HK-2 (cell line): Measurements from ENCODE around the gene GALNT10.
"Not testable (repeated sequence)": the region's sequence is repeated elsewhere in the genome, so short reads cannot be mapped to it uniquely, and the experiment has no call there.

ENCODE experiments used
- DNase-seq: peaks from one replicate; pipeline ENCODE4 v3.0.0-alpha.2; 2018; ENCODE audit not compliant: unreplicated experiment

GALNT10 gene, protein sequence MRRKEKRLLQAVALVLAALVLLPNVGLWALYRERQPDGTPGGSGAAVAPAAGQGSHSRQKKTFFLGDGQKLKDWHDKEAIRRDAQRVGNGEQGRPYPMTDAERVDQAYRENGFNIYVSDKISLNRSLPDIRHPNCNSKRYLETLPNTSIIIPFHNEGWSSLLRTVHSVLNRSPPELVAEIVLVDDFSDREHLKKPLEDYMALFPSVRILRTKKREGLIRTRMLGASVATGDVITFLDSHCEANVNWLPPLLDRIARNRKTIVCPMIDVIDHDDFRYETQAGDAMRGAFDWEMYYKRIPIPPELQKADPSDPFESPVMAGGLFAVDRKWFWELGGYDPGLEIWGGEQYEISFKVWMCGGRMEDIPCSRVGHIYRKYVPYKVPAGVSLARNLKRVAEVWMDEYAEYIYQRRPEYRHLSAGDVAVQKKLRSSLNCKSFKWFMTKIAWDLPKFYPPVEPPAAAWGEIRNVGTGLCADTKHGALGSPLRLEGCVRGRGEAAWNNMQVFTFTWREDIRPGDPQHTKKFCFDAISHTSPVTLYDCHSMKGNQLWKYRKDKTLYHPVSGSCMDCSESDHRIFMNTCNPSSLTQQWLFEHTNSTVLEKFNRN

GRCh38 chr5:154190595-154191304 lies at the start of gene GALNT10:
Gene GALNT10 (plus strand): TSS chr5:154190733. CDS start chr5:154190867, 134 bp downstream.
- DNase-seq, result peak; percentile 54

- no peak for DNase-seq
Observed at GRCh38 chr5:154141745-154142221, 48.8 kb upstream of the GALNT10 start.

GRCh38 chr5:154143211-154143641 lies 47.3 kb upstream of the GALNT10 start:
- no peak for DNase-seq

- no peak for DNase-seq
Observed at GRCh38 chr5:154145268-154145667, 45.3 kb upstream of the GALNT10 start.

- DNase-seq, result no peak
Observed at GRCh38 chr5:154146409-154146808, 44.1 kb upstream of the GALNT10 start.

DNA sequence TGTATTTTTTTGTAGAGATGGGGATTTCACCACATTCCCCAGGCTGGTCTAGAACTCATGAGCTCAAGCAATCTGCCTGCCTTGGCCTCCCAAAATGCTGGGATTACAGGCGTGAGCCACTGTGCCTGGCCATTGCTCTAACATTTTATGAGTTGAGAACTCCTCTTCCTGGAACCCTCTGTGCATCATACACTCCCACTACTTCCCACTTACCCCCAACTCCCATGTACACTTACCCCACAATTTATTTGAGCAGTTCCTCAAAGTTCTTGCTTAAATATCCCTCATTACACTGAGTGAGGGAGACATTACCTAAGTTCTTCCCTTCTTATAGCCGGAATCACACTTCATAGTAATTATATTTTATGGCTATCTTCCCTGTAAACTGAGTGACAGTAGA lies 42.9 kb upstream of the GALNT10 start:
- no peak for DNase-seq

- not testable (repeated sequence) for DNase-seq
Observed at GRCh38 chr5:154150471-154150870, 40.1 kb upstream of the GALNT10 start.

DNA sequence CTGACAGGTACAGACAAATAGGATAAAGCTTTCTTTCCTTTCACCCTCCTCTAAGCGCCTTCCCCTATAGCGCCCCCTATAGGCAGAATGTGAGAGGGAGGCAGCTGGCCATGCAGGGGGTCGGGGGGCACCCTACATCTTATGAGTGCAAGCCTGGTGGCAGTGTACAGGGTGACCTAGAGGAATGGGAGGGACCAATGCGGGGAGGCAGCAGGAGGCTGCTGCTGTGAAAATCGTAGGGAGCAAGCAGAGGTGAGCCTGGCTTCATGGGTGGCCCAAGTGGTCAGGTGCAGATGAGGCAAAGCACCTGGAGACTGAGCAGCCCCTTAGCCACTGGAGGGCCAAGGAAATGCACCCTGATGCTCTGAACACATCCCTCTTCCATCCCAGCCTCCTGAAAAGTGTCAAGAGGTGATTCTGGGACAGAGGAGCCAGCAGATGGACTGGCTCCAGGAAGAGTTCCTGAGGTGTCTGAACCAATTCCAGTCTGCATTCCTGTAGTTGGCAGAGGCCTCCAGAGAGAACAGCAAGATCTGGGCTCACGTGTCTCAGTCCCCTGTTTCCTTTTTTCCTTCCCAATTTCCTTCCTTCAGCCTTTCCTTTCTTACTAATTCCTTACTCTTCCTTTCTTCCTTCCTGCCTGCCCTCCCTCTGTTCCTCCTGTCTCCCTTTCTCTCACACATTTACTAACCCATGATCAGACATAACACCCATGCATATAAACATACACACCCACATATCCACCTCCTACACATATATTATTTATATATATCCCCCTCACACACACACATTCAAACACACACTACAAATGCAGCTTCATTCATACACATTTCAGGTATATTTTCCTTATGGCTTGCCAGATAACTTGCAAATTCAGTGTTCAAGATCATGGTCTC lies 32.8 kb upstream of the GALNT10 start:
- no peak for DNase-seq

GRCh38 chr5:154158379-154158737 lies 32.2 kb upstream of the GALNT10 start:
- DNase-seq, result no peak

DNA sequence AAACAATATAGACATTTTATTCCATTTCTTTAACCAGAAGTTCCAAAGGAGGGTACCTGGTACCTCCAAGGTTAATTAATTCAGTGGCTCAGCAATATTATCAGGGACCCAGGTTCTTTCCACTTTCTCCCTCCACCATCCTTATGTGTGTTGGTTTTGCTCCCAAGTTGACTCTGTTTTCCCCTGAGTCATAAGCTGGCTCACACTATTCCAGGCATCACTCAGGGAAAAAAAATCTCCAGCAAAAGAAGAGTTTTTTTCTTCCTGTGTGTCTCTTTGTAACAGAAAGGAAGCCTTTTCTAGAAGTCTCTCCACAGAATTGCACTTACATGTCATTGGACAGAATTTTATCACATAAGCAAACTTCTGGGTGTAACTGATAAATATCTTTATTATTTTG lies 31.2 kb upstream of the GALNT10 start:
- no peak for DNase-seq

DNA sequence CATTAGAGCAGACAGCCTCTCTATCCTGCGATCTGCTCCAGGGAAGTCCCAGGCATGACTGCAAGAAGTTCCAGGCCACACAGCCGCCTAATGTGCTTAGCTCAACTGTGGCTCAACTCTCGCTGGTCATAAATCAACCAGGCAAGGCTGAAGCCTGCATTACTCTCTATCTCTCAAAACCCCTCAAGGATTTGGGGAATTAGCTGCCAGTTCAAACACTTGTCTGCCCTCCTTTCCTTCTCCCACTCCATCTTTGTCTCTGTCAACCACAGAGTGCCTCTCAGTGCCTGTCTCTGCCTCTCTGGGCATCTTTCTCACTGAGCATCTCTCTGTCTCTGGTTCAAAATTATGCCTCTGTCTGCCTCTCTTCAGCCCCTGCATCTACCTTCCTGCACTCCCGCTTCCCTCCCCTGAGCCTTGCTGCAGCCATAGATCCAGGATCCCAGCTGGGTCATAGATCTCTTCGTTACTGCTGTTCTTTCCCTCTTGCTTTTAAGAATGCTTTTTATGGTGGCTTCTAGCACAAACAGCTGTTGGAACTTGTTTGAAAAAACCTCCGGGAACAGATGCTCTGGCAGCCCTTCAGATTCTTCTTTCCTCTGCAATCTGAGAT lies 27.9 kb upstream of the GALNT10 start:
- no peak for DNase-seq

DNA sequence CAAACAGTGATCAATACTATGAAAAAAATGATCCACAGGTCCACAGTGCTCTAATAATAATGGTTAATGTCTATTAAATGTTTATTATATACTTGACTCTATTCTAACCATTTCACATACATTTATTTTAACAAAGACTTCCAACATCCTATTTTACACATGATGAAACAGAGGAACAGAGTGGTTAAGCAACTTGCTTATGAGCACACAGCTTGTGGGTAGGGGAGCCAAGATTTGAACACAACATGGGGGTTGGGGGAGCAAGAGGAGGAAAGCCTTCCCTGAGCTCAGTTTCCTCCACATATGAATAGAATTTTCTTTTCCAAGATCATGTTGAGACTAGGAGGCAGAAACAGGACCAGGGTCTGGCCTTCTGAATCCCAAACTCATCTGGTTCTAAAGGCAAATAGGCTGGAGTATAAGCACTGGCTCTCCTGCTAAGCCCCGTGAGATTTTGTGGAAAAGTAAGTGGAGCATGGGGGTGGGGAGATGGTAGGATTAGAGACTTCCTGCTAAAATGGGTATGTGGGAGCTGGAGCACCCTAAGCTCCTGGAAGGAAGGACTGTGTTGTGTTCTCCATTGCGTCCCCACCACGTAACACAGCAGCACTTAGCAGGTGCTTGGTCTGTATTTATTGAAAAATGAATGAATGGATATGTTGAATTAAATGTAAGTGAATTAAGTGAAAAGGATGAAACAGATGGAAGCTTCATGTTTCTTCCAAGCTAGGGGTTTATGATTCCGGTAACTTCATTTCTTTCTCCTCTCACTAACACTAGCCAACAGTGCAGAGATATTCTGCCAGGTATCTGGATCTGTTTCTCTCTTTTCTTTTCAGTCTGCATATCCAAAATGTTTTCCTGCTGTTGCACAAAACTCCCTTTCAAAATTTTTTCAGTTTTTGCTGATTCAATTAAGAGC lies 26.9 kb upstream of the GALNT10 start:
- DNase-seq, result no peak

DNA sequence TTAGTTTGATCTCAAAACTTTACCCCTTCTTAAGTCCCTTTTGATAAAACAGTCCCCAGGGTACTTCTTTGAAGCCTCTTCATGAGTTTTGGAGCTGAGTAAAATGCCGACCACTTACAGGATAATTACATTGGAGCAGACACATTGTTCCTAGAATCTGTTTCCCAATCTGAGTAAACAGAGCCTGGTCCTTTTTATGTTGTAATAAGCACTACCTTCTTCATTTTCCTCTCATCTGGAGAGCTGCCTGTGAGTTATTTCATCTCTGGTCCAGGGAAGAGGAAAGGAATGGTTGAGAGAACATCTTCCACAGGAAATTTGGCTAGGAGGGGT lies 26.3 kb upstream of the GALNT10 start:
- no peak for DNase-seq

- DNase-seq, result no peak
Observed at GRCh38 chr5:154165886-154166285, 24.6 kb upstream of the GALNT10 start.

- no peak for DNase-seq
Observed at GRCh38 chr5:154166901-154167791, 23.4 kb upstream of the GALNT10 start.

DNA sequence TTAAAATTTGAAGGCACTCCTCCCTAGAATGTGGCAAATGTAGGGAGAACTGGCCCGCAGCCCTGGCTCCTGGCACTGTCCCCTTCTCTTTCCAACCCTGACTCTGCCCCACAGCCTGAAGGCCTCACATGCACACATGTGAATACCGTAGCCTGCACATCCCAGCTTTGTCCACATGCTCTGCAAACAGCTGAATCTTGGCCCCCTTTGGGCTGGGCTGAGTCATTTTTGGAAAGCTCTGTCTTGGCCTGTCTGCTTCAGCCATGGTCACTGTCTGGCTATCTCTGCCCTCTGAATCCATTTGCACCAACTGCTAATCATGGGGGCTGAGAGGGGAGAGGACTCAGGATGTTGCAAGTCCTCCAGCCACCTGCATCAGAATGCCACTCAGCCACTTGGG lies 22.1 kb upstream of the GALNT10 start:
- DNase-seq, result no peak

- DNase-seq, result no peak
Observed at GRCh38 chr5:154172785-154173184, 17.7 kb upstream of the GALNT10 start.

DNA sequence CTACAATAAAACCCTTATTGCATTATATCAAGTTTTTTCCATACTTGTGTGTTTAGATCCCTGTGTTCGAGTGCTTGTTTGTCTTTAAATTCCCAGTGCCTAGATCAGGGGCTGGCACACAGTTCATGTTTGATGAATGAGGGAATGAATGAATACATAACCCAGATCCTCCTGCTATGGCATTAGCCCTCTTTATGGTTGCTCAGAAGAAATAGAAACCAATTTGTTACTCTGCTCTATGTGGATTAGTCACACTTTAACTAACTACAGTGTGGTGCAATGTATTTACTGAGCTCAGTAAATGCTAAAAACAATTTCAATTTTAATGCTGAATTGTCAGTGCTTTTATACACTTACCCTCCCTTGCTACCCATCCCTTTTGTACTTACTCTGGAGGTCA lies 16.4 kb upstream of the GALNT10 start:
- DNase-seq, result no peak

DNA sequence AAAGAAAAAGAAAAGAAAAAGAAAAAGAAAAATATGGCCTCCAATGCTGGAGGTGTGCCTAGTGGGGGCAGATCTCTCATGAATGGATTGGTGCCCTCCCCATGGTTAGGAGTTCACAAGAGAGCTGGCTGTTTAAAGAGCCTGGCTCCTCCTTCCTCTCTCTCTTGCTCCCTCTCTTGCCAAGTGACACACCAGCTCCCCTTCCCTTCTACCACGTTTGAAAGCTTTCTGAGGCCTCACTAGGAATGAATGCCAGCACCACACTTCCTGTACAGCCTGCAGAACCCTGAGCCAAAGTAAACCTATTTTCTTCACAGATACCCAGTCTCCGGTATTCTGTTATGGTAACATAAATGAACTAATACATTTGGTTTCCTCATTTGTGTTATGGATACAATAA lies 14.4 kb upstream of the GALNT10 start:
- no peak for DNase-seq
